Measurements from ENCODE around the gene TPPP3. TPM values are rescaled to one million over a fixed set of nuclear protein-coding genes. Genes with fewer than 3 reads are reported as not detected.

Gene TPPP3
- total and polyA plus RNA-seq, 9 of the 15 experiments (the other 6 are each of a cell fraction or from before 2014, with no cell fraction given) = 0.13 to 0.50 (median 0.36) TPM; not detected in 2

GRCh38 chr16:67341250-67341649 lies 52.0 kb downstream of the TPPP3 start:
- POLR2A ChIA-PET = no interaction called here
- Histone ChIP-seq H3K27ac (ENCODE audit: extremely low read depth, low read depth, low read length) (no peak overlapping the region), H3K79me2 (ENCODE audit: control insufficient read depth, insufficient read depth, low read length) (no peaks in the 10 kb centered on the region), H3K4me2 (ENCODE audit: insufficient read depth, low read length) (no peak overlapping the region), H4K20me1 (replicated peaks; ENCODE audit: control insufficient read depth, insufficient read depth, low read length) (no peaks in the 10 kb centered on the region), H3K27me3 (ENCODE audit: control insufficient read depth in 2 of 2, insufficient read depth in 2 of 2, low read length in 2 of 2) (no peaks in the 10 kb centered on the region), H3K9me1 (ENCODE audit: control insufficient read depth, insufficient read depth, low read length) (no peaks in the 10 kb centered on the region), H2AFZ (ENCODE audit: low read depth, low read length) (no peak overlapping the region), H3K36me3 (ENCODE audit: control insufficient read depth, insufficient read depth, low read length) (no peaks in the 10 kb centered on the region), H3K9me3 (replicated peaks; ENCODE audit: control insufficient read depth, insufficient read depth, low read depth, low read length) (no peaks in the 10 kb centered on the region), H3K4me3 (no peak overlapping the region), H3K9ac (ENCODE audit: insufficient read depth in 1 of 2, low read depth in 2 of 2, low read length in 2 of 2) (no peak overlapping the region), H3K4me1 (replicated peaks in 1 of 2; ENCODE audit: control insufficient read depth in 2 of 2, insufficient read depth in 2 of 2, low read length in 2 of 2) (no peaks in the 10 kb centered on the region)
- BruUV-seq (replicated peaks) = no TSS peak
- CTCF ChIA-PET (ENCODE audit: low intra/inter-chr PET ratio) = no interaction called here
- ATAC-seq (no peak), DNase-seq (ENCODE audit: extremely low read depth in 1 of 4, low spot score in 3 of 4) (no peak), FAIRE-seq (no peak)
- in situ Hi-C loops (cut with MboI) = loop anchor here (5.0 kb wide), 1 partner anchor 89 kb away; no protein-coding TSS in a partner anchor
- WGBS (ENCODE audit: insufficient coverage, low coverage, missing lambda C conversion rate) = 2% methylated on average over 3 of the region's 3 CpGs
- intact Hi-C loops (cut with micrococcal nuclease) = loop anchor here (10.0 kb wide), 1 partner anchor 54 kb away; the partner anchor contains the start of gene TPPP3
- TF ChIP-seq RBM25 (IDR thresholded peaks at IDR 0.05; ENCODE audit: low read depth, low read length, severe bottlenecking) (peak; percentile 76), SMARCC2 (IDR thresholded peaks at IDR 0.05; ENCODE audit: low read depth) (no peak)

Small RNA genes within 50 kb of the gene (small RNA-seq; reads per million reads assigned to genes)
- not detected for gene RNU1-123P

Other genes with a start within 250 kb of the TPPP3 start
Only the 7 nearest of the 21 such genes appear.
- gene PLEKHG4, start 114.0 kb downstream of the TPPP3 start, total RNA-seq (2014; rRNA removed) = 25.2 and 30.8 TPM in 2 replicates
- gene PLEKHG4, start 114.0 kb downstream of the TPPP3 start, total RNA-seq (2014; rRNA removed; fragmentation: Illumina TruSeq; extraction: Trizol) = 8.4 and 12.2 TPM in 2 replicates
- 17.1 and 17.9 TPM in 2 replicates for gene PLEKHG4, start 114.0 kb downstream of the TPPP3 start, total RNA-seq (2015; rRNA removed; fragmentation: Illumina TruSeq; extraction: Trizol)
- 32.8 and 35.4 TPM in 2 replicates for gene PLEKHG4, start 114.0 kb downstream of the TPPP3 start, total RNA-seq (2021)
- gene PLEKHG4, start 114.0 kb downstream of the TPPP3 start, polyA plus RNA-seq (2011; rRNA removed) = 25.3 and 38.6 TPM in 2 replicates
- gene PLEKHG4, start 114.0 kb downstream of the TPPP3 start, polyA plus RNA-seq (2014; fragmentation: Illumina TruSeq; extraction: Trizol) = 14.9 and 23.8 TPM in 2 replicates
- gene PLEKHG4, start 114.0 kb downstream of the TPPP3 start, polyA plus RNA-seq (2014; fragmentation: Nextera tagmentation; extraction: Ambion mirVana) = 1 to 10 TPM; 3.7 to 4.7 TPM
- gene PLEKHG4, start 114.0 kb downstream of the TPPP3 start, polyA plus RNA-seq (2014; rRNA removed) = 33.5 and 36.8 TPM in 2 replicates
- gene KCTD19, start 66.8 kb downstream of the TPPP3 start, total RNA-seq (2014; rRNA removed) = 0.29 and 0.91 TPM in 2 replicates
- gene KCTD19, start 66.8 kb downstream of the TPPP3 start, total RNA-seq (2014; rRNA removed; fragmentation: Illumina TruSeq; extraction: Trizol) = 0.15 and 0.16 TPM in 2 replicates
- gene KCTD19, start 66.8 kb downstream of the TPPP3 start, total RNA-seq (2015; rRNA removed; fragmentation: Illumina TruSeq; extraction: Trizol) = 0.11 and 0.34 TPM in 2 replicates
- gene KCTD19, start 66.8 kb downstream of the TPPP3 start, total RNA-seq (2021) = 0.22 and 0.25 TPM in 2 replicates
- gene KCTD19, start 66.8 kb downstream of the TPPP3 start, polyA plus RNA-seq (2011; rRNA removed) = 0.32 and 0.33 TPM in 2 replicates
- gene KCTD19, start 66.8 kb downstream of the TPPP3 start, polyA plus RNA-seq (2014; fragmentation: Illumina TruSeq; extraction: Trizol) = 0.31 and 0.53 TPM in 2 replicates
- gene KCTD19, start 66.8 kb downstream of the TPPP3 start, polyA plus RNA-seq (2014; fragmentation: Nextera tagmentation; extraction: Ambion mirVana) = not detected
- 0.03 TPM in 2 replicates for gene KCTD19, start 66.8 kb downstream of the TPPP3 start, polyA plus RNA-seq (2014; rRNA removed)
- gene LRRC36, start 66.7 kb downstream of the TPPP3 start, total RNA-seq (2014; rRNA removed) = 0.09 TPM in 1 of 2 replicates, not detected in the other
- 0.36 TPM in 1 of 2 replicates, not detected in the other for gene LRRC36, start 66.7 kb downstream of the TPPP3 start, total RNA-seq (2014; rRNA removed; fragmentation: Illumina TruSeq; extraction: Trizol)
- gene LRRC36, start 66.7 kb downstream of the TPPP3 start, total RNA-seq (2015; rRNA removed; fragmentation: Illumina TruSeq; extraction: Trizol) = 0.14 and 0.34 TPM in 2 replicates
- gene LRRC36, start 66.7 kb downstream of the TPPP3 start, total RNA-seq (2021) = 0.11 TPM in 1 of 2 replicates, not detected in the other
- gene LRRC36, start 66.7 kb downstream of the TPPP3 start, polyA plus RNA-seq (2011; rRNA removed) = 0.40 and 0.49 TPM in 2 replicates
- gene LRRC36, start 66.7 kb downstream of the TPPP3 start, polyA plus RNA-seq (2014; fragmentation: Illumina TruSeq; extraction: Trizol) = 0.19 and 0.36 TPM in 2 replicates
- under 1 TPM; 0.15 to 0.30 TPM for gene LRRC36, start 66.7 kb downstream of the TPPP3 start, polyA plus RNA-seq (2014; fragmentation: Nextera tagmentation; extraction: Ambion mirVana)
- gene LRRC36, start 66.7 kb downstream of the TPPP3 start, polyA plus RNA-seq (2014; rRNA removed) = 0.13 TPM in 1 of 2 replicates, not detected in the other
- gene ZDHHC1, start 23.0 kb upstream of the TPPP3 start, total RNA-seq (2014; rRNA removed) = 0.24 and 0.77 TPM in 2 replicates
- not detected in 2 replicates for gene ZDHHC1, start 23.0 kb upstream of the TPPP3 start, total RNA-seq (2014; rRNA removed; fragmentation: Illumina TruSeq; extraction: Trizol)
- 0.36 TPM in 1 of 2 replicates, not detected in the other for gene ZDHHC1, start 23.0 kb upstream of the TPPP3 start, total RNA-seq (2015; rRNA removed; fragmentation: Illumina TruSeq; extraction: Trizol)
- 0.16 TPM in 1 of 2 replicates, not detected in the other for gene ZDHHC1, start 23.0 kb upstream of the TPPP3 start, total RNA-seq (2021)
- 0.06 and 0.07 TPM in 2 replicates for gene ZDHHC1, start 23.0 kb upstream of the TPPP3 start, polyA plus RNA-seq (2011; rRNA removed)
- not detected in 2 replicates for gene ZDHHC1, start 23.0 kb upstream of the TPPP3 start, polyA plus RNA-seq (2014; fragmentation: Illumina TruSeq; extraction: Trizol)
- gene ZDHHC1, start 23.0 kb upstream of the TPPP3 start, polyA plus RNA-seq (2014; fragmentation: Nextera tagmentation; extraction: Ambion mirVana) = not detected
- gene ZDHHC1, start 23.0 kb upstream of the TPPP3 start, polyA plus RNA-seq (2014; rRNA removed) = 0.25 TPM in 1 of 2 replicates, not detected in the other
- 0.95 and 2.9 TPM in 2 replicates for gene HSD11B2, start 37.6 kb upstream of the TPPP3 start, total RNA-seq (2014; rRNA removed)
- gene HSD11B2, start 37.6 kb upstream of the TPPP3 start, total RNA-seq (2014; rRNA removed; fragmentation: Illumina TruSeq; extraction: Trizol) = 0.22 and 0.55 TPM in 2 replicates
- 0.60 and 0.65 TPM in 2 replicates for gene HSD11B2, start 37.6 kb upstream of the TPPP3 start, total RNA-seq (2015; rRNA removed; fragmentation: Illumina TruSeq; extraction: Trizol)
- 1.9 and 2.0 TPM in 2 replicates for gene HSD11B2, start 37.6 kb upstream of the TPPP3 start, total RNA-seq (2021)
- gene HSD11B2, start 37.6 kb upstream of the TPPP3 start, polyA plus RNA-seq (2011; rRNA removed) = 0.79 and 2.2 TPM in 2 replicates
- gene HSD11B2, start 37.6 kb upstream of the TPPP3 start, polyA plus RNA-seq (2014; fragmentation: Illumina TruSeq; extraction: Trizol) = 1.4 and 2.7 TPM in 2 replicates
- gene HSD11B2, start 37.6 kb upstream of the TPPP3 start, polyA plus RNA-seq (2014; fragmentation: Nextera tagmentation; extraction: Ambion mirVana) = under 1 TPM; 0.08 to 0.18 TPM
- gene HSD11B2, start 37.6 kb upstream of the TPPP3 start, polyA plus RNA-seq (2014; rRNA removed) = 1.4 and 2.2 TPM in 2 replicates
- 45.6 and 54.5 TPM in 2 replicates for gene ATP6V0D1, start 87.7 kb upstream of the TPPP3 start, total RNA-seq (2014; rRNA removed)
- gene ATP6V0D1, start 87.7 kb upstream of the TPPP3 start, total RNA-seq (2014; rRNA removed; fragmentation: Illumina TruSeq; extraction: Trizol) = 22.0 and 30.6 TPM in 2 replicates
- 51.8 and 53.5 TPM in 2 replicates for gene ATP6V0D1, start 87.7 kb upstream of the TPPP3 start, total RNA-seq (2015; rRNA removed; fragmentation: Illumina TruSeq; extraction: Trizol)
- gene ATP6V0D1, start 87.7 kb upstream of the TPPP3 start, total RNA-seq (2021) = 61.3 and 61.5 TPM in 2 replicates
- gene ATP6V0D1, start 87.7 kb upstream of the TPPP3 start, polyA plus RNA-seq (2011; rRNA removed) = 48.2 and 51.5 TPM in 2 replicates
- 64.9 and 69.7 TPM in 2 replicates for gene ATP6V0D1, start 87.7 kb upstream of the TPPP3 start, polyA plus RNA-seq (2014; fragmentation: Illumina TruSeq; extraction: Trizol)
- 10 to 100 TPM; 23.2 to 40.7 TPM for gene ATP6V0D1, start 87.7 kb upstream of the TPPP3 start, polyA plus RNA-seq (2014; fragmentation: Nextera tagmentation; extraction: Ambion mirVana)
- 33.9 and 37.3 TPM in 2 replicates for gene ATP6V0D1, start 87.7 kb upstream of the TPPP3 start, polyA plus RNA-seq (2014; rRNA removed)
- gene AGRP, start 90.0 kb upstream of the TPPP3 start, total RNA-seq (2014; rRNA removed) = not detected in 2 replicates
- not detected in 2 replicates for gene AGRP, start 90.0 kb upstream of the TPPP3 start, total RNA-seq (2014; rRNA removed; fragmentation: Illumina TruSeq; extraction: Trizol)
- gene AGRP, start 90.0 kb upstream of the TPPP3 start, total RNA-seq (2015; rRNA removed; fragmentation: Illumina TruSeq; extraction: Trizol) = not detected in 2 replicates
- not detected in 2 replicates for gene AGRP, start 90.0 kb upstream of the TPPP3 start, total RNA-seq (2021)
- gene AGRP, start 90.0 kb upstream of the TPPP3 start, polyA plus RNA-seq (2011; rRNA removed) = not detected in 2 replicates
- not detected in 2 replicates for gene AGRP, start 90.0 kb upstream of the TPPP3 start, polyA plus RNA-seq (2014; fragmentation: Illumina TruSeq; extraction: Trizol)
- gene AGRP, start 90.0 kb upstream of the TPPP3 start, polyA plus RNA-seq (2014; fragmentation: Nextera tagmentation; extraction: Ambion mirVana) = not detected
- not detected in 2 replicates for gene AGRP, start 90.0 kb upstream of the TPPP3 start, polyA plus RNA-seq (2014; rRNA removed)

Measured in K562 (cell line).